Measurements from ENCODE around the gene MR1. TPM values are rescaled to one million over a fixed set of nuclear protein-coding genes. Genes with fewer than 3 reads are reported as not detected.

The MR1 gene
- total and polyA plus RNA-seq, 9 of the 15 experiments (the other 6 are each of a cell fraction or from before 2014, with no cell fraction given): 9.7 to 21.7 (median 15.6) TPM

GRCh38 chr1:181036107-181036836 lies 2.5 kb downstream of the MR1 start (continued):
- TF ChIP-seq HSF4 (CRISPR knock-in tag; IDR thresholded peaks at IDR 0.05; ENCODE audit: borderline replicate concordance) (no peak), NR4A1 (CRISPR knock-in tag; IDR thresholded peaks at IDR 0.05) (no peak), NR4A1 (tag; IDR thresholded peaks at IDR 0.05) (peak; percentile 63), TAL1 (IDR thresholded peaks at IDR 0.05) (no peak), TGIF2 (CRISPR knock-in tag; IDR thresholded peaks at IDR 0.05) (no peak), PATZ1 (CRISPR knock-in tag; IDR thresholded peaks at IDR 0.05; ENCODE audit: borderline replicate concordance) (peak; percentile 69; the same call in 1 of the 2 replicates), CCNT2 (IDR thresholded peaks at IDR 0.05; ENCODE audit: borderline replicate concordance, extremely low read depth, insufficient read length, low read depth, low read length) (no peak), ZNF280B (CRISPR knock-in tag; IDR thresholded peaks at IDR 0.05) (no peak), E2F6 (IDR thresholded peaks at IDR 0.05; ENCODE audit: borderline replicate concordance in 1 of 2, extremely low read depth in 1 of 2, insufficient read depth in 1 of 2, insufficient read length in 1 of 2, low read depth in 1 of 2, low read length in 1 of 2, poor library complexity in 1 of 2, severe bottlenecking in 1 of 2) (no peak), EHMT2 (IDR thresholded peaks at IDR 0.05) (no peak; the same call in 1 of the 2 replicates), BRD4 (IDR thresholded peaks at IDR 0.05) (no peak), KLF16 (IDR thresholded peaks at IDR 0.05) (no peak), LEF1 (IDR thresholded peaks at IDR 0.05) (no peak), ATF6 (CRISPR knock-in tag; IDR thresholded peaks at IDR 0.05) (0 out of 2 replicates have a peak, but pooled peaks have one; percentile 51), U2AF1 (optimal IDR thresholded peaks at IDR 0.05; ENCODE audit: low read depth, low read length) (no peak), ZNF24 (IDR thresholded peaks at IDR 0.05) (no peak), ZNF76 (CRISPR knock-in tag; IDR thresholded peaks at IDR 0.05; ENCODE audit: borderline replicate concordance) (peak; percentile 37; the same call in 1 of the 2 replicates), ZNF551 (CRISPR knock-in tag; IDR thresholded peaks at IDR 0.05) (no peak), ZFPM2 (CRISPR knock-in tag; IDR thresholded peaks at IDR 0.05) (no peak), POLR2AphosphoS5 (IDR thresholded peaks at IDR 0.05; ENCODE audit: control insufficient read depth, insufficient read depth, low read depth, low read length) (no peak)
